Breast epithelium (tissue), 4 donors: ENCODE results near the gene ARHGAP44. TPM values are rescaled to one million over a fixed set of nuclear protein-coding genes. Genes with fewer than 3 reads are reported as not detected.

Experiments used
- DNase-seq, 2 donors: peaks; one replicate each; pipeline ENCODE4 v3.0.0-alpha.2; 2019; ENCODE audit warnings: low spot score in 2 of 2
- H3K27ac ChIP-seq, 2 donors: fragments of 200-600 bp; sonication (generic) in 1 of 2; one replicate each; pipeline ENCODE4 v1.5.1; 2016 to 2019; ENCODE audit warnings: mild to moderate bottlenecking in 1 of 2
- H3K27me3 ChIP-seq, 2 donors: fragments of 200-600 bp; sonication (generic) in 1 of 2; one replicate each; pipeline versions ENCODE4 v1.5.1 to v1.6.0; 2017 to 2019; ENCODE audit warnings: control low read depth in 1 of 2, mild to moderate bottlenecking in 1 of 2
- H3K36me3 ChIP-seq: fragments of 200-600 bp; one replicate; pipeline ENCODE4 v1.5.1; 2019
- H3K4me1 ChIP-seq, 2 donors: fragments of 200-600 bp; sonication (generic); one replicate each; pipeline ENCODE4 v1.5.1; 2016 to 2019; ENCODE audit warnings: control low read depth in 1 of 2
- H3K4me3 ChIP-seq, 3 donors: fragments of 200-600 bp; sonication (generic); 1 replicate in 2 of 3; 2 replicates in 1 of 3; pipeline ENCODE4 v1.5.1; 2016 to 2019; ENCODE audit warnings: mild to moderate bottlenecking in 3 of 3, moderate library complexity in 2 of 3
- H3K9me3 ChIP-seq, 2 donors: fragments of 200-600 bp; sonication (generic) in 1 of 2; one replicate each; pipeline ENCODE4 v1.5.1; 2016 to 2019; ENCODE audit warnings: control low read depth in 1 of 2
- POLR2A ChIP-seq: fragments of 450-650 bp; IDR thresholded peaks from one replicate; pipeline ENCODE4 v1.6.1; 2016; ENCODE audit warnings: antibody characterized with exemption, mild to moderate bottlenecking, moderate library complexity
- POLR2AphosphoS5 ChIP-seq, 3 donors: sonication (generic); formaldehyde crosslinking; IDR thresholded peaks; one replicate each; pipeline ENCODE4 v1.6.1; 2017; ENCODE audit warnings: antibody characterized with exemption in 3 of 3
- intact Hi-C: fragments of 100-400 bp; cut with DNase I; formaldehyde crosslinking; loops from one replicate; pipeline ENCODE4 v1.15.1; 2023; ENCODE audit warnings: low total_unique reads
- total RNA-seq, 3 donors: library from RNA; depleted of rRNA; stranded (reverse); fragments of >200 nt; gene quantifications; one replicate each; pipeline ENCODE4 v1.1.0, GENCODE V29; 2016
- TF ChIP-seq, protein P1 (sequence below), 3 donors: fragments of 450-650 bp; IDR thresholded peaks; one replicate each; pipeline ENCODE4 v1.5.1; 2016 to 2017; ENCODE audit warnings: antibody characterized with exemption in 3 of 3, mild to moderate bottlenecking in 3 of 3, moderate library complexity in 3 of 3

The ARHGAP44 gene
- total RNA-seq, 3 donors from 2014 or later: 2.4 to 13.0 (median 4.9) TPM

DNA sequence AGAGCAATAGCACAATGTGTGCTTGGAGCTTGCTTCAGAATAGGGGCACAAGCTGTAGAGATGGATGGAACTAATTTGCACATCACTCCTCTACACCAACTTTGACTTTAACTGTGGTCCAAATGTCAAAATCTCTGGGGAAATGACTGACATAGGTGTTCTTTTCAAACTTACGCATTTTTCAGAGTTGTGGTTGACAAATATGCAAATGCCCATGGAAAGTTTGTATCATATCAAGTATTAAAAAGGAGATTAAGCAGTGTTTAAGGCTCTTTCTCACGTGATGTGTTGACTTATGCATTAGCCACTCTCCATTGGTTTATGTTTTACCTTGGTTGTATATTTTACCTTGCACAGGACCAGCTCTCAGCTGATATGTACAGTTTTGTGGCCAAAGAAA, 151.4 kb downstream of the ARHGAP44 start:
- Histone ChIP-seq H3K36me3 (no peaks in the 10 kb centered on the region), H3K4me3 (no peak overlapping the region), H3K4me1 (no peaks in the 10 kb centered on the region), H3K27me3 (no peaks in the 10 kb centered on the region), H3K9me3 (no peaks in the 10 kb centered on the region), H3K27ac (no peak overlapping the region)
- DNase-seq: no peak
- intact Hi-C loops: no loop called here
- TF ChIP-seq, protein P1, sequence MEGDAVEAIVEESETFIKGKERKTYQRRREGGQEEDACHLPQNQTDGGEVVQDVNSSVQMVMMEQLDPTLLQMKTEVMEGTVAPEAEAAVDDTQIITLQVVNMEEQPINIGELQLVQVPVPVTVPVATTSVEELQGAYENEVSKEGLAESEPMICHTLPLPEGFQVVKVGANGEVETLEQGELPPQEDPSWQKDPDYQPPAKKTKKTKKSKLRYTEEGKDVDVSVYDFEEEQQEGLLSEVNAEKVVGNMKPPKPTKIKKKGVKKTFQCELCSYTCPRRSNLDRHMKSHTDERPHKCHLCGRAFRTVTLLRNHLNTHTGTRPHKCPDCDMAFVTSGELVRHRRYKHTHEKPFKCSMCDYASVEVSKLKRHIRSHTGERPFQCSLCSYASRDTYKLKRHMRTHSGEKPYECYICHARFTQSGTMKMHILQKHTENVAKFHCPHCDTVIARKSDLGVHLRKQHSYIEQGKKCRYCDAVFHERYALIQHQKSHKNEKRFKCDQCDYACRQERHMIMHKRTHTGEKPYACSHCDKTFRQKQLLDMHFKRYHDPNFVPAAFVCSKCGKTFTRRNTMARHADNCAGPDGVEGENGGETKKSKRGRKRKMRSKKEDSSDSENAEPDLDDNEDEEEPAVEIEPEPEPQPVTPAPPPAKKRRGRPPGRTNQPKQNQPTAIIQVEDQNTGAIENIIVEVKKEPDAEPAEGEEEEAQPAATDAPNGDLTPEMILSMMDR (IDR thresholded peaks at IDR 0.05): no peak
- TF ChIP-seq POLR2AphosphoS5 (IDR thresholded peaks at IDR 0.05): no peak
- TF ChIP-seq POLR2A: no peak

- H3K27me3 ChIP-seq: no peaks in the 10 kb centered on the region
- no peak for DNase-seq
- H3K36me3 ChIP-seq: no peaks in the 10 kb centered on the region
- no peak overlapping the region for H3K27ac ChIP-seq
- no peaks in the 10 kb centered on the region for H3K4me1 ChIP-seq
- TF ChIP-seq POLR2AphosphoS5 (IDR thresholded peaks at IDR 0.05) (no peak), POLR2A (no peak)
- TF ChIP-seq, protein P1 (IDR thresholded peaks at IDR 0.05): no peak
- H3K4me3 ChIP-seq: no peak overlapping the region
- intact Hi-C loops: no loop called here
- H3K9me3 ChIP-seq: no peaks in the 10 kb centered on the region
Measured at GRCh38 chr17:12947047-12947446, 157.7 kb downstream of the ARHGAP44 start.

- TF ChIP-seq, protein P1 (IDR thresholded peaks at IDR 0.05): no peak
- no peak for TF ChIP-seq POLR2AphosphoS5 (IDR thresholded peaks at IDR 0.05)
- no peak for TF ChIP-seq POLR2A
- no peak for DNase-seq
- intact Hi-C loops: no loop called here
- H3K4me3 ChIP-seq: no peak overlapping the region
- no peaks in the 10 kb centered on the region for H3K36me3 ChIP-seq
- H3K9me3 ChIP-seq: peaks cover 0 to 7% of the 10 kb centered on the region in 2 donors
- H3K4me1 ChIP-seq: no peaks in the 10 kb centered on the region
- no peak overlapping the region for H3K27ac ChIP-seq
- H3K27me3 ChIP-seq: no peaks in the 10 kb centered on the region
Measured at GRCh38 chr17:12952012-12952411, 162.7 kb downstream of the ARHGAP44 start.

DNA sequence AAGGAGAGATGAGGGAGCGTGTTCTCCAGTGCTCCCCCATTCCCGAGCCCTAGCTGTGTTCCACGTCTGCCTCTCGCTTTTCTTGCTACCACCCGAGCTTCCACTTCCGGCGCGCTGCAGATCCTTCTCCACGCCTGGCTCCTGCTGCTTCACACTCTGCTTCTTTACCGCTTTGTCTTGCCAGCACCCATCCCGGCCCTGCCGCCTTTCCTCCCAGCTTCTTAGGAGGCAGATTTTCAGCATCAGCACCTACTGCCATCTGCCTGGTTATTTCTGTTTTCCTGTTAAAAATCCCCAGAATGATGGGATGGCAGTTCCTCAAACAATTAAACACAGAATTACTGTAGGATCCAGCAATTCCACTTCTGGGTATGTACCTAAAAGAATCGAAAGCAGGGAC, 163.9 kb downstream of the ARHGAP44 start:
- TF ChIP-seq POLR2A (no peak), POLR2AphosphoS5 (IDR thresholded peaks at IDR 0.05) (no peak)
- TF ChIP-seq, protein P1 (IDR thresholded peaks at IDR 0.05): no peak
- Histone ChIP-seq H3K4me1 (no peaks in the 10 kb centered on the region), H3K27me3 (no peaks in the 10 kb centered on the region), H3K4me3 (no peak overlapping the region), H3K27ac (no peak overlapping the region), H3K9me3 (peaks cover 0 to 11% of the 10 kb centered on the region in 2 donors), H3K36me3 (no peaks in the 10 kb centered on the region)
- DNase-seq: no peak
- intact Hi-C loops: no loop called here

DNA sequence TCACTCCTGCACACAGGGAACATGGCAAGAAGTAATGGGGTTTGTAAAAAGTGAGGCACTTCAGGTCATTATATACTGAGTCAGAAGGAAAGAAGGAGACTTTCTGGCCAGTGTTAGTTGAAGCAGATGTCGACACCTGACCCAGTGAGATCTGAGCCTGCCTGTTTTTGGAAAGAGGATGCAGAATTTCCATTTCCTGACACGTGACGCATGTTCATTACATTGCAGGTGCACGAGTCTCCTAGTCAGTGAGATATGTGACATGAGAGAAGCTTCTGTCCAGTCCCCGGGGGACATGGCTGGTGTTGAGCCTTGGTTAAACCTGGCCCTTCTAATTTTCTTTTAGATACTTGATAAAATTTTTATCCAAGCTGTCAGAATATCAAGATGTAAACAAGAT, 166.2 kb downstream of the ARHGAP44 start:
- H3K4me3 ChIP-seq: no peak overlapping the region
- DNase-seq: no peak
- TF ChIP-seq POLR2AphosphoS5 (IDR thresholded peaks at IDR 0.05) (no peak), POLR2A (no peak)
- TF ChIP-seq, protein P1 (IDR thresholded peaks at IDR 0.05): no peak
- no peaks in the 10 kb centered on the region for H3K27me3 ChIP-seq
- H3K9me3 ChIP-seq: peaks cover 0 to 14% of the 10 kb centered on the region in 2 donors
- no peaks in the 10 kb centered on the region for H3K36me3 ChIP-seq
- intact Hi-C loops: no loop called here
- H3K4me1 ChIP-seq: no peaks in the 10 kb centered on the region
- H3K27ac ChIP-seq: no peak overlapping the region
